HG03575 (cell line): ENCODE results near the gene NTM.
"Not testable (repeated sequence)": the region's sequence is repeated elsewhere in the genome, so short reads cannot be mapped to it uniquely, and the experiment has no call there.

Experiments
- ATAC-seq: cut with Tn5 transposase; IDR thresholded peaks from one replicate; pipeline ENCODE4 v1.9.1; 2021; ENCODE audit not compliant: unreplicated experiment, insufficient number of reproducible peaks, low FRiP score; ENCODE audit errors: extremely low read depth

The NTM gene

DNA sequence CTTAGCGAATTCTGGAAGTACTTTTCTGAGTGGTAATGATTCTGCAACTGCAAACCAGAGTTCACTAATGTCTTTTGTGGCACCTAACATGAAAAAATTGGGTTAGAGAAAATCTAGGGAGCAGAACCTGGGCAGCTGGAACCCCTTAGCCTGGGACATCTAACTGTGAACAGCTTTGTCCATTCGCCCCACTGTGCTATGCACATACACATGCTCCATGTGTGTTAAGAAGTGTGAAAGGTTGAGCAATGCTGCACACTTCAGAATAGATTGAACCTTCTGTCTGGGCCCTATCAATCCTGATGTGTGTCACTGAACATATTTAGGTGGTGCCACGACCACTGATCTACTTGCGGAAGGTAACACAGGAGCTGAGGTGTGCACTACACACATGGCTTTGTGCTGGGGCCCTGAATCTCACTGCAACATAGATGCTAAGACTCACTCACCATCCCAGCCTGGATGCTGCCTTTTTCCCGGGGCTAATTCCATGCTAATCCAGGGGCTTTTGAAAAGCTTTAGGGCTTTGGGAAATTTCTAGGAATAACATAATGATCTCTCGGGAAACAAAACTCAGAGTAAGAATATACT, 976.2 kb downstream of the NTM start:
- no peak for ATAC-seq

DNA sequence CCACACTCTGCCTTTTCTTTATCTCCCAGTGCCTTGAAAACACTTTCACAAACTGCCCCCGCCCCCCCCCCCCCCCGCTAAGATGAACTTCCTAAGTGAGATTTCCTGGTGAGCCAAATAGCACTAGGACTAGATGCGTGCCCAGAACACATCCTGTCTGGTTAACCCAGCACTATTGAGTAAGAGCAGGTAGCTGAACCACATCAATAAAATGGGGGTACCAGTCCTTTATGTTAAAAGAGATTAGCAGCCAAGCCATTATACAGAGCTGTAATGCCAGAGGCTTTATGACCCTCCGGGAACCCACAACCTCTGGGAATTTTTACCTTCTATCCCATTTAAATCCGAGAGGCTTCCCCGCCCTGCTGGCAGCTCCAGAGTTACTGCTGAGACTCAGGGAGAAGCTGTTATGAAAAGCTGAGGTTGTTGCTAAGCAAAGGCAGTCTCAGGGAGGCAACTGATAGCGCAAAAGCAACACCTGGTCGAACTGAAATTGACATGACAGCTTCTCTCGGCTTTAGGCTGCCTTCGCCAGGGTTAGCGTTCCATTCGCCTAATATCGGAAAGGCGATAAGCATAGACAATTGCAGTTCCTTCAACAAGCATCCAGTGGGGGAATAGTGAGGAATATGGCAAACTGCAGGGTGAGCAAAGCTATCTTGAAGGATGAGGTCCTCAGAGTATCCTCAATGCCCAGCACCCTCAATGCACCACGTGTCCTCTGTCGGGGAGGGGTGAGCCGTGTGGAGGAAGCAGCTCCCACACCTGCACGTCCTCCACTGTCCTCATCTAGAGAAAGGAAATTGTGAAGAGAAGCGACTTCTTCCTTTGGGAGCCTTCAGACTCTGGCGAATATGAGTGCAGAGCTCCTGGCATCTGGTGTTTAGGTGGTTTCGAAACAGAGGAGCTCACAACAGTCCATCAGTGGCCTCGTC, 977.0 kb downstream of the NTM start:
- ATAC-seq: no peak

DNA sequence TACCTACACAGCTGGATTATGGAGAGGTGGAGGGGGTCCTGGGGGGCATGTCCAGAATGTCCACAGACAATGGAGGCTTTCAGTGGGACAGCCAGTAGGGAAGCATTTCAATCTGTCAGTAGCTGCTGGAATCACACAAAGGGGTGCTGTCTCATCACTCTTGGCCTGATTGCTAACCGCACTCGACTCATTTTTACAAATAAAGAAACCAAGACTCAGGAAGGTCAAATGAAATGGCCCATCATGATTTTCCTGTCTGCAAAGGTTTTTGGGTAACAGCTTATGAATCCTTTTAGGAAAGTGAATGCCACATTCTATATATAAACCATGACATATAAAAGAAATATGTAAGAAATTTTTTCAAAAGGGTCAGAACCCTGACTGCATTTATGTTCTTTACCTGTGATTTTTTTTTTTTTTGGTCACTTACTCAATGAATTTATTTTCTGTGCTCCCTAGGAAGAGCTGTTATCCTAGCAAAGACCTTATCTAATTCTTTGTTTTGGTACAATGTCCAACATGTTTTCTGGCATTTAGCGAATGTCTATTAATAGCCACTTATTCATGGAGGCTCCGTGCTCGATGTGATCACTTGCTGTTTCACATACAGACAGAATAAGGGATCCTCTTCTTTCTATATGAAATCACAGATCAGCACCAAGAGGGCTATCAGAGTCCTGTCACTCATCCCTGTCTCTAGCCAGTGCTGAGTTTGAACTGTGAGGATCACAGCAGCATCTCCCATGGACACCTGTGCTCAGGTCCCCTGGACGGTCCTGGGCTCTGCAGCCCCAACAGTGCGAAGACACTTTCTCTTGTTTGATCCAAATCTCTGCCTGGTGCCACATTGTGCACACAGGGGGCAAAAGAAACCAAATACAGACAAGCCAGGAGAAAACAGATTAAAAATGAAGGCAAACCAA, 979.7 kb downstream of the NTM start:
- ATAC-seq: no peak

DNA sequence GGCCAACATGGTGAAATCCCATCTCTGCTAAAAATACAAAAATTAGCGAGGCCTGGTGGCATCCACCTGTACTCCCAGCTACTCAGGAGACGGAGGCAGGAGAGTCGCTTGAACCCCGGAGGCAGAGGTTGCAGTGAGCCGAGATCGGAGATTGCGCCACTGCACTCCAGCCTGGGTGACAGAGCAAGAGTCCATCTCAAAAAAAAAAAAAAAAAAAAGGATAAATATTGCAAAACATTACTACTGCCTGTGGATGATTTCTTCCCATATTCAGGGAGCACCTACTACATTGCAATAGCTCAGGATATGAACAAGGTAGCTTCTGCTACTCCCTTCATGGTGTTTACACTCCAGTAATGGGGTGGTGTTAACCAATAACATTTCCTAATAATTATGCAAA, 980.6 kb downstream of the NTM start:
- ATAC-seq: no peak

DNA sequence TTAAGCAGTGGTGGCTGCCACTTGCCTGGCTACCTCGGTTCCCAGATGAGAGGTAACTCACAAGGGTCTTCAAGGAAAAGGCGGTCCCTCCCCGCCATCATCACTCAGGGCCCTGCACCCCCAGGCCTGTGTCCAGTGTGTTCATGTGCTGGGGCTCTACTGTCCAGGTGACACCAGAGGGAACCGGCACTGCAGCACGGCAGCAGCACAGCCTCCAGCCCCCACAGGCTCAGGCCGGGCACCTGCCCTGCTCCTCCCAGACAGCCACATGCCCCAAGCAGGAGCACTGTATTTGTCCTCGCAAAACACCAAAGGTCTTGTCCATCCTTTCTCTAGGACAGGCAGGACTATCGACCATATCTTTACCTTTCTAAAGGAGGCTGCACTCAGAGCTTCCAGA, 982.1 kb downstream of the NTM start:
- ATAC-seq: no peak

DNA sequence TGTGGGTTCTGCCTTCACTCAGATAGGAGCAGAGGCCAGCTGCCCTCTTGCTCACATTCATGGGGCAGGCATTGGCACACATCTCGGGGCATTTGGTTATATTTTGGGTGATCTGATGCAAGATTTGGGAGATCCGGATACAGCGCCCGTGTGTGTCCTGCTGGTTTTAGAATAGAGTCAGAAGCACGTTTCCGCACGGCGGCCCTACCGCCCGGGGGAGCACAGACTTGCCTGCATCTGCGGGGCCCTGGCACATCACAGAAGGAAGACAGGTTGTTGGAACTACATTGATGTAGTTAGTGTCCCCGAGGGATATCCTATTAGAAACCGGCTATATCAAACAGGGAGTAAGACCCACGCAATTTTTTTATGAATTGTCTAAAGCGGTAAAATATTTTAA, 982.8 kb downstream of the NTM start:
- no peak for ATAC-seq

DNA sequence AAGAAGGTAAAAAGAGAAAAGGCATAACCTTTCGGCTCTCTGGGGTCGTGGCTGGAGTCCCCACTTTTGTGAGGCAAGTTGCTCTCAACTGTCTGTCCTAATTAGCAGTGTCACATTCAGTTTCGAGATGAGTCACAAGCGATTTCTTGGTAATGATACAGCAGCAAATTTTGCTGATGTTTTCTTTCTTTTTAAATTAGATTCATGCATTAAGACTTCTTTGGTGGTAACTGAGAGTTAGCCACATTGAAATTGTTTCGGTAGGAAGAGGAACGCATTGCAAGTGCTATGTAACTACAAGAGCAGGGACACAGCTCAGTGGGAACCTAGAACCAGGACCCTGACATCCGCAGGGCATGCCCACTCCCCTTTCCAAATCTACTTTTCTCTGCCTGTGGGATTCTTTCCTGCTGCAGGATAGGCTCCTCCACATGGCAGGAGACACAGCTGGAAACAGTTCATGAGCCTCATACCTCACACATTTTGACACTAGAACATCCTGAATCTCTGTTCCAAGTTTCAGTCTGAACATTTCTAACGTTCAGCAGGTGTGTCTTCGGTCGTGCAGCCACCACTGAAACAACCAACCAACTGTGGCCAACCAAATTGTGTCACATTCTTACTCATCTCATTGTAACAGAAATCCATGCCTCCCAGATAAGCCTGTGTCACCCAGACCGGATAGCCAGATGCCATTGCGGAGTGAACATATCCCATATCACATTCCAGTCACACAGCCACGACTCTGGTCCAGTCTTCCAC, 987.6 kb downstream of the NTM start:
- peak; percentile 77 for ATAC-seq

DNA sequence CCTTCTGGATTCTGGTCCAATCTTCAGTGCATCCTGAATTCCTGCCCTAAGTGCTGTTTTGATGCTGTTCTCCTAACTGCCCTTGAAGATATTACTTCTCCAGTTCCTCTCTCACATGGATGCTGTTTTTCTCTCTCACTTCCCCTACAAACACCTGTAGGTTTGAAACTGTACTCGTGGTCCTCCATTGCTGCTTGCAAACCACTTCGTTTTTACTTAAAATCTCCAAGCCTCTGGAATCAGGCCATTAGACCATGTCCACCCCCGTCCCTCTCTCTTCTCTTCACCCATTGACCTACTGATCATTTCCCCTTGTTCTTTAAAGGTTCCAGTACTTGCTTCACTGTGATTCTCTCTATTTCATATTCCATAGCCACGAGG, 988.1 kb downstream of the NTM start:
- peak; percentile 29 for ATAC-seq

DNA sequence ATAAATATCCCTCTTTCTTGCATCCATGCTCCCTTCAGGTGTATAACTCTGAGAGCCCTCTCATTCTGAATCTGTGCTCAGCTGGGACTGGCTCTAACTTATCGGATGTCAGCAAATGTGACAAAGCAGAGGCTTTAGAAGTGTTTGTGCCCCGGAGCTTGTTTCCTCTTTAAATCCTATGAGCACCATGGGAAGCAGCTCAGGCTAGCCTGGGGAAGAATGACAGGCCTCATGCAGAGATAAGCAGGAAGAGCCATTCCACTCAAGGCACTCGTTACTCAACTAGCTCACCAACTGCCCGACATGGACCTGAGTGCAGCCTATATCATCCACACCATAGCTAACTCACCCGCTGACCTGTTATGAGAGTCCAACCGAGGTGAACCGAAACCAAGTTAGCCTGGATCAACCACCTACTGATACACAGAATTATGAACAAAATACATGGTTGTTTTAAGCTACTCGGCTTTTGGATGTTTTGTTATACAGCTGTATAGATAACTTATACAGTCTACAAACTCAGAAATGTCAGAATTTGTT, 990.7 kb downstream of the NTM start:
- ATAC-seq: no peak

DNA sequence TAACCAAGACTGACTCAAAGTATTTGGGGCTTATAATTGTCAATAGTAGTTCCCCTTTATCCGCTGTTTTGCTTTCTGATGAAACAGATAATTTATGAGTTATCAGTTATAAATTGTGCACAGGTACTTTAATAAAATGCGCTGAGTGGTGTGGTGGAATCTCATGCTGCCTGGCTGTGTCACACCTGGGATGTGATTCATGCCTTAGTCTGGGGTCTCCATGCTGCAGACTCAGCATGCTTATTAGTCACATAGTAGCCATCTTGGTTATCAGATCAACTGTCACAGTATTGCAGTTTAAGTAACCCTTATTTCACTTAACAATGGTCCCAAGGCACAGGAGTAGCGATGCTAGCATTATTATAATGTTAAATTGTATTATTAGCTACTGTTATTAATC, 995.2 kb downstream of the NTM start:
- ATAC-seq: no peak

DNA sequence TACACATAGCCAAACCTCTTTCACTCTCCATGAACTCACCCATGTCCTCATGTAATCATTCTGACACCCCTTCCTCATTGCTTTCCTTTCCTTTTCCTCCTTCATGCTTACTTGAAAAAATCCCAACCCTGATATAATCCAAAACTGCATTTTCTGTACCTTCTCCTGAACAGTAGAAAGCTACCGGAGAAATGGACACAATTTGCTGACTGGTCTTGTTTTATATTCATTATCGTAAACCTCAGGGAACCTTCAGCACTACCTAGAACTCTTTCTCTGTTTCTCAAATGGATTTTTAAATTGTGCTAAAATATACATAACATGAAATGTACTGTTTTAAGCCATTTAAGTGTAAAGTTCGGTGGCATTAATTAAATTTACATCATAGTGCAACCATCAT, 996.9 kb downstream of the NTM start:
- ATAC-seq: no peak

DNA sequence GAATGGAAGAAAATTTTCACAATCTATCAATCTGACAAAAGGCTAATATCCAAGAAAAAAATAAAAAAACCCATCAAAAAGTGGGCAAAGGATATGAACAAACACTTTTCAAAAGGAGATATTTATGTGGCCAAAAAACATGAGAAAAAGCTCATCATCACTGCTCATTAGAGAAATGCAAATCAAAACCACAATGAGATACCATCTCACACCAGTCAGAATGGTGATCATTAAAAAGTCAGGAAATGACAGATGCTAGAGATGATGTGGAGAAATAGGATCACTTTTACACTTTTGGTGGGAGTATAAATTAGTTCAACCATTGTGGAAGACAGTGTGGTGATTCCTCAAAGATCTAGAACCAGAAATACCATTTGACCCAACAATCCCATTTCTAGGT, 999.7 kb downstream of the NTM start:
- not testable (repeated sequence) for ATAC-seq

DNA sequence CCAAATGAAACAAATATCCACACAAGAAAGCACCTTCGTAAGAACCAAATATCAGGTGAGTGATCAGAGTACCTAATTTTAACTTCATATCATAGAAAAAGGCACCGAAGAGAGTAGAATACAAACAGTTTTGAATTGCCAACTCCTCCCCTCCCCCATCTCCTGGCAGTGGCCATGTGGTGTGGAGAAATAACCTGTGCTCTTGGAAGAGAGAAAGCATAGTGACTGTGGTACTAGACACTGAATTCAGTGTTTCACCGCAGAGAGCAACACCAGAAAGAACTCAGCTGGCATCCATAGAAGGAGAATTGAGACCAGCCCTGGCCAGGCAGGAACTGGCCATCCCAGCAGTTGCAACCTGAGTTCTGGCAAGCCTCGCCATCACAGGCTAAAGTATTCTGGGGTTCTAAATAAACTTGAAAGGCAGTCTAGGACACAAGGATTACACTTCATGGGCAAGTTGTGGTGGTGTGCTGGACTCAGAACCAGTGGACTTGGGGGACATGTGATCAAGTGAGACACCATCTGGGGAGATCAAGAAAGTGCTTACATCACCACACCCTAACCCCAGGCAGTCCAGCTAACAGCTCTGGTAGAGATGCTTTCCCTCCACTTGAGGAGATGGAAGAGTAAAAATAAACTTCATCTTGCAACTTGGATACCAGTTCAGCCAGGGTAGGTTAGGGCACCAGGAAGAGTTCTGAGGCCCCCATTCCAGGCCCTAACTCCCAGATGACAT, 1003.2 kb downstream of the NTM start:
- no peak for ATAC-seq

DNA sequence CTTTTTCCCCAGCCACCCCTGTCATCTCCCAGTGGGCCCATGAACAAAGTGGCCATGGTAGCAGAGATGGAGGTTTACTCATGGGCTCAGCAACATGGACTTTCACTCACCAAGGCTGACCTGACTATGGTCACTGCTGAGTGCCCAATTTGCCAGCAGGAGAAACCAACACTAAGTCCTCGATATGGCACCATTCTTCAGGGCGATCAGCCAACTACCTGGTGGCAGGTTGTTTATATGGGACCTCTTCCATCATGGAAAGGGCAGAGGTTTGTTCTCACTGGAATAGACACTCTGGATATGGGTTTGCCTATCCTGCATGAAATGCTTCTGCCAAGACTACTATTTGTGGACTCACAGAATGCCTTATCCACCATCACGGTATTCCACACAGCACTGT, 1009.1 kb downstream of the NTM start:
- no peak for ATAC-seq
